ENCODE results near the gene MYD88.
"Not testable (repeated sequence)": the region's sequence is repeated elsewhere in the genome, so short reads cannot be mapped to it uniquely, and the experiment has no call there.

The MYD88 gene

GRCh38 chr3:38154625-38155255 is 16.3 kb downstream of the MYD88 start:
- DNase-seq (ENCODE audit: low read depth) = no peak
- H3K4me3 ChIP-seq (ENCODE audit: low read length) = no peak overlapping the region

GRCh38 chr3:38155825-38156224 is 17.4 kb downstream of the MYD88 start:
- no peak overlapping the region for H3K4me3 ChIP-seq (ENCODE audit: low read length)
- TF ChIP-seq, protein P1, sequence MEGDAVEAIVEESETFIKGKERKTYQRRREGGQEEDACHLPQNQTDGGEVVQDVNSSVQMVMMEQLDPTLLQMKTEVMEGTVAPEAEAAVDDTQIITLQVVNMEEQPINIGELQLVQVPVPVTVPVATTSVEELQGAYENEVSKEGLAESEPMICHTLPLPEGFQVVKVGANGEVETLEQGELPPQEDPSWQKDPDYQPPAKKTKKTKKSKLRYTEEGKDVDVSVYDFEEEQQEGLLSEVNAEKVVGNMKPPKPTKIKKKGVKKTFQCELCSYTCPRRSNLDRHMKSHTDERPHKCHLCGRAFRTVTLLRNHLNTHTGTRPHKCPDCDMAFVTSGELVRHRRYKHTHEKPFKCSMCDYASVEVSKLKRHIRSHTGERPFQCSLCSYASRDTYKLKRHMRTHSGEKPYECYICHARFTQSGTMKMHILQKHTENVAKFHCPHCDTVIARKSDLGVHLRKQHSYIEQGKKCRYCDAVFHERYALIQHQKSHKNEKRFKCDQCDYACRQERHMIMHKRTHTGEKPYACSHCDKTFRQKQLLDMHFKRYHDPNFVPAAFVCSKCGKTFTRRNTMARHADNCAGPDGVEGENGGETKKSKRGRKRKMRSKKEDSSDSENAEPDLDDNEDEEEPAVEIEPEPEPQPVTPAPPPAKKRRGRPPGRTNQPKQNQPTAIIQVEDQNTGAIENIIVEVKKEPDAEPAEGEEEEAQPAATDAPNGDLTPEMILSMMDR (conservative IDR thresholded peaks at IDR 0.05; ENCODE audit: low read length) = no peak
- no peak for DNase-seq (ENCODE audit: low read depth)

More at GRCh38 chr3:38154625-38155255, 16.3 kb downstream of the MYD88 start:
- TF ChIP-seq, protein P1 (conservative IDR thresholded peaks at IDR 0.05; ENCODE audit: low read length) = no peak

GRCh38 chr3:38157117-38157516 is 18.7 kb downstream of the MYD88 start:
- H3K4me3 ChIP-seq (ENCODE audit: low read length) = no peak overlapping the region
- DNase-seq (ENCODE audit: low read depth) = no peak
- TF ChIP-seq, protein P1 (conservative IDR thresholded peaks at IDR 0.05; ENCODE audit: low read length) = no peak

DNA sequence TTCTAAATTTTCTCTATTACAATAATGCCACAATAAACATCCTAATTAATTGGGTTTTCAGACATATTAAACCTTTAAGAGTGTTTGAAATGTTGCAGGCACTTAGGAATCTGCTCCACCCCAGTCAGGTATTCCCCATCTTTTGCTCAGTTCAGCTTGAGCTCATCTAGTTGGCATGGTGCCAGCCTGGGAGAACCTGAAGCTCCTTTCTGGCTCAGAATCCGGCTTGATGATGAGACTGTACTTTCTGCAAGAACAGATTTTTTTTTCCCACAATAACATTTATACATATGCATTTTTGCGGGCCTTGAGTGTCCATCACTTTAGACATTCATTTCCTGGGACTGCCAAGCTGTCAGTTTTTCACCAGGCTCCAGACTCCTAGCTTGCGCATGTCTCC is 19.1 kb downstream of the MYD88 start:
- DNase-seq (ENCODE audit: low read depth) = no peak
- H3K4me3 ChIP-seq (ENCODE audit: low read length) = no peak overlapping the region
- TF ChIP-seq, protein P1 (conservative IDR thresholded peaks at IDR 0.05; ENCODE audit: low read length) = no peak

GRCh38 chr3:38158472-38158871 is 20.0 kb downstream of the MYD88 start:
- TF ChIP-seq, protein P1 (conservative IDR thresholded peaks at IDR 0.05; ENCODE audit: low read length) = no peak
- DNase-seq (ENCODE audit: low read depth) = no peak
- H3K4me3 ChIP-seq (ENCODE audit: low read length) = no peak overlapping the region

GRCh38 chr3:38160704-38161103 is 22.2 kb downstream of the MYD88 start:
- not testable (repeated sequence) for DNase-seq (ENCODE audit: low read depth); H3K4me3 ChIP-seq (ENCODE audit: low read length)

DNA sequence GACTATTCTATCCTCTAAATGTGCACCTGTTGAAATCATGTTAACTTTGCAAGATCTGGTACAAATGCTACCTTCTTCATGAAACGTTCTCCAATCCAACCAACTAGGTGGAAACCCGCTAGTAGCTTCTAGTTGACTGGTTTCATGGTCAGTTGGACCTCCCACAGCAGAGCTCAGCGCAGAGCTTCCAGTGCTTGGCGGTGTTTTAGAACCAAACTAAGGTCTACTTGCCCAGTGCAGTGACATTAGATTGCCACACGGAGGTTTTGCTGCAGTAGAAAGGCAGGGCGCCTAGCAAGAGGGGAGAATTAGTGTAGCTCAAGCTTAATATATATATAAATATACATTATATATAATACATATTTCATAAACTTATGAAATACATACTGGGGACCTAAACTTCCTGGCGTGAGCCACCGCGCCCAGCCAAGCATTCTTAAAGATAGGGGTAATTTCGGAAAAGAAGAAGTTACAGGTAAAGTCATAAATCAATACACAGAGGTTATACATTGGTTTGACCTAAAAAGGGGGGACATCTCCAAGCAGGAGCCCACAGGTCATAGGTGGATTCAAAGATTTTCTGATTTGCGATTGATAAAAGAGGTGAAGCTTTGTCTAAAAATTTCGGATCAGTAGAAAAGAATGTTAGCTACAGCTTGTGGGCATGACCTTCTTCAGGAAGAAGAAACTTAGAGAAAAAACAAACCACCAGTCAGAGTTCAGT is 24.8 kb downstream of the MYD88 start:
- no peak for DNase-seq (ENCODE audit: low read depth)

More for the DNA sequence above, 24.8 kb downstream of the MYD88 start:
- TF ChIP-seq, protein P1 (conservative IDR thresholded peaks at IDR 0.05; ENCODE audit: low read length) = no peak; the same call in 1 of the 2 replicates
- H3K4me3 ChIP-seq (ENCODE audit: low read length) = no peak overlapping the region
